Astrocyte of the spinal cord (primary cell): ENCODE measurements around the gene LIMS2.

ENCODE experiments used
- DNase-seq: peaks from one replicate; pipeline ENCODE4 v3.0.0; 2011; ENCODE audit warnings: low read depth, low spot score
- H3K4me3 ChIP-seq: 2 replicates; pipeline ENCODE4 v1.5.1; 2011; ENCODE audit warnings: low read depth, mild to moderate bottlenecking, low read length, moderate library complexity
- in situ Hi-C: cut with HindIII; loops from 2 replicates; pipeline ENCODE4 v1.10.0; 2017; ENCODE audit warnings: low sequenced_read_pairs
- TF ChIP-seq, protein P1 (sequence below): IDR thresholded peaks from 2 replicates; pipeline ENCODE4 v1.5.1; 2012; ENCODE audit warnings: low read depth, mild to moderate bottlenecking, low read length, inconsistent platforms

Gene LIMS2

GRCh38 chr2:127631997-127632581 is 43.2 kb downstream of the LIMS2 start:
- no peak for DNase-seq
- TF ChIP-seq, protein P1, sequence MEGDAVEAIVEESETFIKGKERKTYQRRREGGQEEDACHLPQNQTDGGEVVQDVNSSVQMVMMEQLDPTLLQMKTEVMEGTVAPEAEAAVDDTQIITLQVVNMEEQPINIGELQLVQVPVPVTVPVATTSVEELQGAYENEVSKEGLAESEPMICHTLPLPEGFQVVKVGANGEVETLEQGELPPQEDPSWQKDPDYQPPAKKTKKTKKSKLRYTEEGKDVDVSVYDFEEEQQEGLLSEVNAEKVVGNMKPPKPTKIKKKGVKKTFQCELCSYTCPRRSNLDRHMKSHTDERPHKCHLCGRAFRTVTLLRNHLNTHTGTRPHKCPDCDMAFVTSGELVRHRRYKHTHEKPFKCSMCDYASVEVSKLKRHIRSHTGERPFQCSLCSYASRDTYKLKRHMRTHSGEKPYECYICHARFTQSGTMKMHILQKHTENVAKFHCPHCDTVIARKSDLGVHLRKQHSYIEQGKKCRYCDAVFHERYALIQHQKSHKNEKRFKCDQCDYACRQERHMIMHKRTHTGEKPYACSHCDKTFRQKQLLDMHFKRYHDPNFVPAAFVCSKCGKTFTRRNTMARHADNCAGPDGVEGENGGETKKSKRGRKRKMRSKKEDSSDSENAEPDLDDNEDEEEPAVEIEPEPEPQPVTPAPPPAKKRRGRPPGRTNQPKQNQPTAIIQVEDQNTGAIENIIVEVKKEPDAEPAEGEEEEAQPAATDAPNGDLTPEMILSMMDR: no peak
- no peak overlapping the region for H3K4me3 ChIP-seq
- in situ Hi-C loops: no loop called here

DNA sequence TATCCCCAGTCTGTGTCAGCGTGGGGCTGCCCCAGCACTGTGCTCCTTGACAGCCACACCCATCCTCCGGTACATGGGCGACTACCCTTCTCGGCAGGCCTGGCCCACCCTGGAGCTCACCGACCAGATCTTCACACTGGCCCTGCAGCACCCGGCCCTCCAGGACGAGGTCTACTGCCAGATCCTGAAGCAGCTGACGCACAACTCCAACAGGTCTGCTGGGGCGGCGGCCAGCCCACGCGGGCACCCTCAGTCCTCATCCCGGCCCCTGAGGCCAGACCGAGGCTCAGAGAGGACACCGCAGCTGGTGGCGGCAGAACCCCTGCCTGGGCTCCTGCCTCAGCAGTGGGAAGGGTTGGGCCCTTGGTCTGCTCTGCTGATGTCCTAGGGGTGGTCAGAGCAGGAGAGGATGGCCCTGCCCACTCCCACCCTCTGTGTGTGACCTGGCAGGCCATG is 43.8 kb downstream of the LIMS2 start:
- no peak overlapping the region for H3K4me3 ChIP-seq
- TF ChIP-seq, protein P1: no peak
- DNase-seq: no peak
- in situ Hi-C loops: no loop called here

GRCh38 chr2:127630864-127631540 is 44.3 kb downstream of the LIMS2 start:
- in situ Hi-C loops: no loop called here
- H3K4me3 ChIP-seq: no peak overlapping the region
- no peak for DNase-seq
- TF ChIP-seq, protein P1: no peak

DNA sequence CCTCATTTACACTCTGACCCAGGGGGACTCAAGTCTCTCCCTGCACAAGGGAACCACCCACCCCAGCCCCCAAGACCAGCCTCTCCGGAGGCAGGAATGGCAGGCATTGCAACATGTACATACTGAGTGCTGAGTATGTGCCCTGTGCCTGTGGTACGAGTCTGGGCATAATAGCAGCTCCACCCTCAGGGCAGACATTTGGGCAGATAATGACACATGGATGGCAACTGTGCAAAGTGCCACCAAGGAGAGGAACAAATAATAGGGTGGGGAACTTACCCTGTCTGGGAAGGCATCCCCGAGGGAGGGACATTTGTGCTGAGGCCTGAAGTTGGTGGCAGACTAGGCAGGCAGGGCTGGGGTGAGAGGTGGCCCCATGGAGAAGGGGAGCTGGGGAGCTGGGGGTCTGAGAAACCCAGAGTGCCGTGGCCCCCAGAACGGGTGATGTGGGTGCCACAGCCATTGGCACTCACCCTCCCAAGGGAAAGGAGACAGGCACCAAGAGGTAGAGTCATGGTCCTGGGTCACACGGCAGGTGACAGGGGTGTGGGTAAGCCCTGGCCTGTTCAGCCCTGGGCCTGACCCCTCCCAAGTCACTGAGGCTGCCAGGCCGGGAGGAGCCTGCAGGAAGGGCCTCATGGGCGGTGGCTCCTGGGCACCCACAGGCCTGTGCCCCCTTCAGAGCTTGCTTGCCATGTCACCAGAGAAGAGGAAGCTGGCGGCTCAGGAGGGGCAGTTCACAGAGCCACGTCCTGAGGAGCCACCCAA is 45.0 kb downstream of the LIMS2 start:
- in situ Hi-C loops: no loop called here
- TF ChIP-seq, protein P1: no peak
- no peak for DNase-seq

DNA sequence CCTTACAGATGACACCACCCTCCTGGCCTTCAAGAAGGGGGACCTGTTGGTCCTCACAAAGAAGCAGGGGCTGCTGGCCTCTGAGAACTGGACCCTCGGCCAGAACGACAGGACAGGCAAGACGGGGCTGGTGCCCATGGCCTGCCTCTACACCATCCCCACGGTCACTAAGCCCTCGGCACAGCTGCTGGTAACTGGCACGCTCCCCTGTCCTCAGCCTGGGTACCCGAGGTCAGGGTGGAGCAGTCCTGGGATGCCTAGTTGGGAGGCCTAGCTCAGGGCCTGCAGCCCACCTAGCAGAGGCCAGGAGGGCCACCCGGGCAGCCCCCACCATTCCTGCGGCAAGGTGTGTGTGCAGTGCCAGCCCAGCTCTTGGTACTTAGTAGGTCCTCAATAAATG is 45.7 kb downstream of the LIMS2 start:
- DNase-seq: no peak
- in situ Hi-C loops: no loop called here
- TF ChIP-seq, protein P1: no peak
- no peak overlapping the region for H3K4me3 ChIP-seq

More for the DNA sequence above, 45.0 kb downstream of the LIMS2 start:
- H3K4me3 ChIP-seq: no peak overlapping the region

DNA sequence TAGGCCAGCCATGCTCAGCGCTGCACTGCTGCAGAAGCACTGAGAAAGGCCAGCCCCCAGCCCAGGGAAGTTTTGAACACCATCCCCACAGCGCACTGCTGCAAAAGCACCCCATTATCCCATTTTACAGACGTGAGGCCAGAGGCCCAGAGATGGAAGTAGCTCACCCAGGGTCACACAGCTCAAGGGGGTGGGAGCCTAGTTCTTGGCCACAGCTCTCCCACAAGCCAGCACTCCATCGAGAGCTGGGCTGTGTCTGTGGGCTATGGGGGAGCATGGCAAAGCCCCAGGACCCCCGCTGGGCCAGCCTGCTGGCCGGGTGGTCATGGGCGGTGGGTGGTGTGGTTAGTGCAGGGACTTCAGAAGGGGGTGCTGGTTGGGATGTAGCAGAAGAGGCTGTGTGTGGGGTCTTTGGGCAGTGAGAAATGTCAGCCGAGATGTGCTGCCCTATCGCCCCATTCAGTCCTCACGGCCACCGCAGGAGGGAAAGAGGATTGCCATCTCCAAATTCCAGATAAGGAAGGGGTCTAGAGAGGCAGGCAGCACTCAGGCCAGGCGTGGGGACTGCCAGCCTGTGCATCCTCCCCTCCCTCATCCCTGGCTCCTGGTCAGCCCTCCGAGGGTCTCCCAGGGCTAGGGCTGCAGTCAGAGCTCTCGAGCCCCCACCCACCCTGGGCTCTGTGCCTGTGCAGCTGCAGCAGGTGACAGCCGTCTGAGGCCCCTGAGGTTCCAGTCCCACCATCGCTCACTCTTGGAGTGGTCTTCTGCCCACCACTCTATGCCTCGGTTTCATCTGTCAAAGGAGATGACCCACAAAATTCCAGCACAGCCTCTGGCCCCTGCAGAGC is 46.3 kb downstream of the LIMS2 start:
- H3K4me3 ChIP-seq: no peak overlapping the region
- TF ChIP-seq, protein P1: no peak
- DNase-seq: no peak
- in situ Hi-C loops: no loop called here
